Keratinocyte (primary cell): Measurements from ENCODE around the gene LRIG1.

Experiments
- CTCF ChIP-seq, 3 experiments: IDR thresholded peaks in 1 of 3; conservative IDR thresholded peaks in 1 of 3; optimal IDR thresholded peaks in 1 of 3; 2 replicates in 2 of 3; 3 replicates in 1 of 3; pipeline versions ENCODE3 to v1.5.1; 2011; ENCODE audit warnings: low read length in 3 of 3, mild to moderate bottlenecking in 3 of 3, moderate library complexity in 2 of 3, control low read depth in 1 of 3, inconsistent platforms in 1 of 3; ENCODE audit not compliant: insufficient read depth in 2 of 3; ENCODE audit errors: extremely low read depth in 1 of 3
- EZH2 ChIP-seq: IDR thresholded peaks from one replicate; pipeline ENCODE4 v1.6.1; 2012; ENCODE audit warnings: inconsistent platforms, mild to moderate bottlenecking, low read length, moderate library complexity

DNA sequence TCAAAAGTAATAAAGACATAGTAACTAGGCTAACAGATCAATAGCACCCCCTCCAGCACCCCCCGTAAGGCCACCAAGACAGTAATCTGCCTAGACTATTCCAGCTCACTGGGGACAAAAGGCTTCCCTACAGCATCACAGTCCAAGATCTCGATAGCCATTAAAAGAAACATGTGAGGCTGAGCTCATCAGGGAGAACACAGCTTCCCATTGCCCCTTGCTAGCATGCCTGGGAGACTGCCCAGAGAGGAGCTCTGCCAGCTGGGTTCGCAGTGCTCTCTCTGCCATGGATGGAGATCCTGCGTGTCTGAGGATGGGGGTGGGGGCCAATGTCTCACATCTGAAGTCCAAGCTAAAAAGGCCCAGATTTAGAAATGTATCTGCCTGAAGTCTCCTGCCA is 17.8 kb downstream of the LRIG1 start:
- TF ChIP-seq CTCF (optimal IDR thresholded peaks at IDR 0.05 in 1 of 3, IDR thresholded peaks at IDR 0.05 in 1 of 3, conservative IDR thresholded peaks at IDR 0.05 in 1 of 3; ENCODE audit: extremely low read depth in 1 of 3, insufficient read depth in 2 of 3, low read length in 3 of 3): no peak
- TF ChIP-seq EZH2: no peak
